ENCODE data around the gene SRC. TPM values are rescaled to one million over a fixed set of nuclear protein-coding genes. Genes with fewer than 3 reads are reported as not detected.

SRC gene
- total RNA-seq, 4 donors from 2014 or later = 10.3 to 21.4 (median 12.9) TPM

DNA sequence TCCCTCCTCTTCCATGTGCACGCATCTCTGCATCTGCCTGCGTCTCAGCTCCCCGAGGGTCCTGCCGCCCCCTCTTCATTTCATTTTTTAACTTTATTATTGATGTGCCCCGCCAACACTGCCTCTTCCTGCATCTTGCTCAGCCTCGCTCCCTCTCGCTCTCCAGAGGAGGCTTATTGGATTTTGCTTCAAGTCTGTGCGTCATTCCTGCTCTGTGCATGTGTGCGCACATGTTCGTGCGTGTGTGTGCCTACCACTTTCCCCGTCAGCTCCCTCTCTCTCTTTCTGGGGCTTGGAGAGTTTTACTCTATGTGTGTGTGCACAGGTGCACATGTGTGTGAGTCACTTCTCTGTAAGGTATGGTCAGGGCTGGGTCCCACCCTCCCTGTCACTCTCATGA, 103.3 kb downstream of the SRC start:
- TF ChIP-seq, protein P1, sequence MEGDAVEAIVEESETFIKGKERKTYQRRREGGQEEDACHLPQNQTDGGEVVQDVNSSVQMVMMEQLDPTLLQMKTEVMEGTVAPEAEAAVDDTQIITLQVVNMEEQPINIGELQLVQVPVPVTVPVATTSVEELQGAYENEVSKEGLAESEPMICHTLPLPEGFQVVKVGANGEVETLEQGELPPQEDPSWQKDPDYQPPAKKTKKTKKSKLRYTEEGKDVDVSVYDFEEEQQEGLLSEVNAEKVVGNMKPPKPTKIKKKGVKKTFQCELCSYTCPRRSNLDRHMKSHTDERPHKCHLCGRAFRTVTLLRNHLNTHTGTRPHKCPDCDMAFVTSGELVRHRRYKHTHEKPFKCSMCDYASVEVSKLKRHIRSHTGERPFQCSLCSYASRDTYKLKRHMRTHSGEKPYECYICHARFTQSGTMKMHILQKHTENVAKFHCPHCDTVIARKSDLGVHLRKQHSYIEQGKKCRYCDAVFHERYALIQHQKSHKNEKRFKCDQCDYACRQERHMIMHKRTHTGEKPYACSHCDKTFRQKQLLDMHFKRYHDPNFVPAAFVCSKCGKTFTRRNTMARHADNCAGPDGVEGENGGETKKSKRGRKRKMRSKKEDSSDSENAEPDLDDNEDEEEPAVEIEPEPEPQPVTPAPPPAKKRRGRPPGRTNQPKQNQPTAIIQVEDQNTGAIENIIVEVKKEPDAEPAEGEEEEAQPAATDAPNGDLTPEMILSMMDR (IDR thresholded peaks at IDR 0.05; ENCODE audit: low read depth) = no peak

DNA sequence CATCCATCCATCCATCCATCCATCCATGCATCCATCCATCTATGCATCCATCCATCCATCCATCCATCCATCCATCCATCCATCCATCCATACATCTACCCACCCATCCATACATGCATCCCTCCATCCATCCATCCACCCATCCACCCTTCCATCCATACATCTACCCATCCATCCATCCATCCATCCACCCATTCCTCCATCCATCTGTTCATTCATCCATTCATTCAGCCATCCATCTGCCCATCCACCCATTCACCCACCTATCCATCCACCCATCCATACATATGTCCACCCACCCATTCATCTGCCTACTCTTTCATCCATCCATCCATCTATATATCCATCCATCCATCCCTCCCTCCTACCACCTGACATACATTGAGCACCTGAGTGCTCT, 104.4 kb downstream of the SRC start:
- TF ChIP-seq, protein P1 (IDR thresholded peaks at IDR 0.05; ENCODE audit: low read depth) = no peak

- TF ChIP-seq, protein P1 (IDR thresholded peaks at IDR 0.05; ENCODE audit: low read depth) = no peak
These were observed 105.7 kb downstream of the SRC start for GRCh38 chr20:37451616-37452015.

- TF ChIP-seq, protein P1 (IDR thresholded peaks at IDR 0.05; ENCODE audit: low read depth) = no peak
These were observed 106.3 kb downstream of the SRC start for GRCh38 chr20:37452236-37452635.

DNA sequence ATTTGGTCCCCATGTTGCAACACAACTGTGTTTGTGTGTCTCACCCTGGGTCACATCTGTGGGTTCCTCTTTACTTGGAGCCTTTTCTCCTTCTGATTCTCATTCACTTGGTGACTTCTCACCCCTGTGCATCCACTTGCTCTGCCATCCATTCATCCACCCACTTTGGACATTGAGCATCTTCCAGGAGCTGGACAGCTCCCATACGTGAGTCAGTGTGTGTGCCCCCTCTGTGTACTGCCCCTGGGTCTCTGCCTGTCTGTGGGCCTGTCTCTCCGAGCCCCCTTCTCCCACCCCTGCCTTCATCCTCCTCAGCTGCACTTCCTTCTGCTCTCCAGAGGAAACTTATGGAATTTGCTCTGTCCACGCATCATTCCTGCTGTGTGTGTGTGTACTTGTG, 107.3 kb downstream of the SRC start:
- TF ChIP-seq, protein P1 (IDR thresholded peaks at IDR 0.05; ENCODE audit: low read depth) = no peak

DNA sequence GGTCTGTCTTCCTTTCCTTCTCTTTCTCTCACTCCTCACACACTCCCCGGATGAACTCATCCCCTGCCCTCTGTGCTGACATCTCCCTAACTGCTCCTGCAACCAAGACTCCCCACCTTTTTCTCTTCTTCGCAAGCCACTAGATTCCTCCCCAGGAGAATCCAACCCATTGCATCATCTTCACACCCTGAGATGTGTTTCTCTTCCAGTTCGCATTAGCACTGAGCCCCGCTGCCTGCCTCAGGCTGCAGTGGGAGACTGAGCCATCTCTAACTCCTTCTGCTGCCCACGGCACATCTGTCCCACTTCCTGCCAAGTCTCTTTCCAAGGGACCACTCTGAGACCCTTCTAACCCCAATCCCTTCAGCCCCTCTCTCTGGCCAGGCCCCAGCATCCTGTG, 107.9 kb downstream of the SRC start:
- TF ChIP-seq, protein P1 (IDR thresholded peaks at IDR 0.05; ENCODE audit: low read depth) = no peak

DNA sequence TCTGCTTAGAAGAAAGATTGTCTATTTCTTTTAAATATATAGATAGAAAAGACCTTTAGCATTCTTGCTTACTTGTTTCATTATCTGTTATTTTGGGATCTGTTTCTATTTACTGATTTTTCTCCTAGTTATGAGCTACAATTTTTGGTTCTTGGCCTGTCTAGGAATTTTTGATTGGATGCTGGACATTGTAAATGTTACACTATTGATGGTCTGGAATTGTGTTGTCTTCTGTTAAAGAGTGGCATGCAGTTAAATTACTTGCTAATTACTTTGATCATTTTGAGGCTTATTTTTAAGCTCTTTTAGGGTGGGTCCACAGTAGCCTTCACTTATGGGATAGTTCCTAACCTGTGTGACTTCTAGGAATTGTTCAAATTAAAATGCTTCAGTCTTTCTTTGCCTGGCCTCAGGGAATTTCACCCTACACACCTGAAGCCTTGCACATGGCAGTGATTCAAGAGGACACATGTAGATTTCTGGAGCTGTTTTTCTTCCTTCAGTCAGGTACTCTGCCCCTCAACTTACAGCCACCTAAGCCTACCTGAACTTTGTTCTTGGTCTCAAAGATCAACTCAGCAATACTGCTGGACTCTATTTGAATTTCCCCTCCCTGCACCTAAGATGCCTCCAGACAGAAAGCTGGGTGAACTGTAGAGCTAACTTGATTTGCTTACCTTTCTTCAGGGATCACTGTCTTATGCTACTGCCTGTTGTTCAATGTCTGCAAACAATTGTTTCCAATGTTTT, 108.9 kb downstream of the SRC start:
- TF ChIP-seq, protein P1 (IDR thresholded peaks at IDR 0.05; ENCODE audit: low read depth) = no peak

Other genes with a start within 250 kb of the SRC start
- 100 to 1,000 TPM in 2 of 4 donors, 10 to 100 TPM in 2; 65.6 to 130 (median 109) TPM for gene RPN2, start 166.8 kb upstream of the SRC start, total RNA-seq
- gene MROH8, start 166.6 kb upstream of the SRC start, total RNA-seq = 1 to 10 TPM; 3.6 to 7.2 (median 4.1) TPM
- not detected for gene GHRH, start 84.3 kb upstream of the SRC start, total RNA-seq
- gene MANBAL, start 56.5 kb upstream of the SRC start, total RNA-seq = 10 to 100 TPM; 22.2 to 53.8 (median 24.4) TPM
- 10 to 100 TPM; 11.0 to 44.3 (median 18.2) TPM for gene NNAT, start 175.1 kb downstream of the SRC start, total RNA-seq
- 100 to 1,000 TPM in 3 of 4 donors, 10 to 100 TPM in 1; 63.9 to 152 (median 107) TPM for gene BLCAP, start 181.7 kb downstream of the SRC start, total RNA-seq

Data from subcutaneous adipose tissue (tissue), 4 donors.